ENCODE results near the gene PYGB.

The PYGB gene

GRCh38 chr20:25252686-25253421, 5.0 kb downstream of the PYGB start (continued):
- TF ChIP-seq ZNF777 (tag by site-specific recombination; IDR thresholded peaks at IDR 0.05; ENCODE audit: borderline replicate concordance): no peak
- no peak for TF ChIP-seq ZNF654 (tag by site-specific recombination; IDR thresholded peaks at IDR 0.05; ENCODE audit: low read depth)
- no peak for TF ChIP-seq ZNF19 (tag by site-specific recombination; IDR thresholded peaks at IDR 0.05; ENCODE audit: low read depth)
- TF ChIP-seq REPIN1 (tag by site-specific recombination; IDR thresholded peaks at IDR 0.05; ENCODE audit: low read depth): no peak
- no peak for TF ChIP-seq ZNF501 (tag by site-specific recombination; IDR thresholded peaks at IDR 0.05)
- peak; percentile 38; the same call in 1 of the 2 replicates for TF ChIP-seq ZBTB21 (tag by site-specific recombination; IDR thresholded peaks at IDR 0.05)
- TF ChIP-seq GLIS2 (tag by site-specific recombination; IDR thresholded peaks at IDR 0.05): 0 out of 2 replicates have a peak, but pooled peaks have one; percentile 21
- no peak for TF ChIP-seq ZNF202 (tag by site-specific recombination; IDR thresholded peaks at IDR 0.05; ENCODE audit: borderline replicate concordance)
- TF ChIP-seq ZNF660 (tag by site-specific recombination; IDR thresholded peaks at IDR 0.05): no peak
- no peak for TF ChIP-seq BCL11B (tag by site-specific recombination; IDR thresholded peaks at IDR 0.05; ENCODE audit: low read depth)
- TF ChIP-seq ZNF473 (tag by site-specific recombination; IDR thresholded peaks at IDR 0.05): no peak
- TF ChIP-seq ZNF18 (tag by site-specific recombination; IDR thresholded peaks at IDR 0.05): no peak; the same call in 1 of the 2 replicates
- TF ChIP-seq ZNF426 (tag by site-specific recombination; IDR thresholded peaks at IDR 0.05): no peak
- TF ChIP-seq ZNF624 (tag by site-specific recombination; IDR thresholded peaks at IDR 0.05): no peak
- no peak for TF ChIP-seq REST (tag by site-specific recombination; IDR thresholded peaks at IDR 0.05)
- no peak for TF ChIP-seq ZNF148 (tag by site-specific recombination; IDR thresholded peaks at IDR 0.05; ENCODE audit: borderline replicate concordance)
- TF ChIP-seq ZBTB26 (tag by site-specific recombination; optimal IDR thresholded peaks at IDR 0.05): peak; percentile 5
- TF ChIP-seq ZNF354C (tag by site-specific recombination; IDR thresholded peaks at IDR 0.05; ENCODE audit: borderline replicate concordance, low read depth): no peak
- TF ChIP-seq ZNF580 (tag by site-specific recombination; IDR thresholded peaks at IDR 0.05): 0 out of 2 replicates have a peak, but pooled peaks have one; percentile 56
- TF ChIP-seq ZNF555 (tag by site-specific recombination; conservative IDR thresholded peaks at IDR 0.05): no peak
- peak; percentile 46; the same call in 1 of the 2 replicates for TF ChIP-seq ZNF610 (tag by site-specific recombination; IDR thresholded peaks at IDR 0.05; ENCODE audit: borderline replicate concordance)
- TF ChIP-seq ZNF114 (tag by site-specific recombination; IDR thresholded peaks at IDR 0.05): no peak
